Measurements from ENCODE around the gene NOCT. TPM values are rescaled to one million over a fixed set of nuclear protein-coding genes. Genes with fewer than 3 reads are reported as not detected.

NOCT gene
- polyA plus RNA-seq, 1 donor (not counting 4 experiments of a cell fraction or from before 2014, with no cell fraction given) = 12.6 TPM

DNA sequence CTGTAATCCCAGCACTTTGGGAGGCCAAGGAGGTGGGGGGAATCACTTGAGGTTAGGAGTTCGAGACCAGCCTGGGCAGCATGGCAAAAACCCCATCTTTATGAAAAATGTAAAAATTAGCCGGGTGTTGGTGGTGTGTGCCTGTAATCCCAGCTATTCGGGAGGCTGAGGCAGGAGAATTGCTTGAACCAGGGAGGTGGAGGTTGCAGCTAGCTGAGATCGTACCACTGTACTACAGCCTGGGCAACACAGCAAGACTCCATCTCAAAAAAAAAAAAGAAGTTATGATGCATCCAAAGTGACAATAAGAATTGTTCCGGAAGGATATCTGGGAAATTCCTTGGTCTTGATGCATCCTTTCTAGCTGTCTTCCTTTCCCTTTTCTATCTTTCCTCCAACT, 7.3 kb downstream of the NOCT start:
- FAIRE-seq = no peak
- H3K9me1 ChIP-seq (ENCODE audit: control insufficient read depth, extremely low read depth, insufficient read depth, low read length) = peaks cover 7% of the 10 kb centered on the region
- H3K36me3 ChIP-seq (ENCODE audit: control insufficient read depth in 2 of 2, extremely low read depth in 1 of 2, insufficient read depth in 2 of 2, low read length in 2 of 2) = peaks cover 5% of the 10 kb centered on the region in 2 experiments
- no peak overlapping the region for H3K4me3 ChIP-seq (ENCODE audit: control insufficient read depth in 2 of 3, extremely low read depth in 1 of 3, insufficient read depth in 2 of 3, low read depth in 1 of 3, low read length in 3 of 3)
- no peak overlapping the region for H3K4me2 ChIP-seq (ENCODE audit: control insufficient read depth, extremely low read depth, insufficient read depth, low read depth, low read length)
- peaks cover 16% of the 10 kb centered on the region for H3K4me1 ChIP-seq (ENCODE audit: control insufficient read depth, extremely low read depth, insufficient read depth, low read length)
- TF ChIP-seq EZH2 (IDR thresholded peaks at IDR 0.05; ENCODE audit: low read length) = no peak
- TF ChIP-seq, protein P1, sequence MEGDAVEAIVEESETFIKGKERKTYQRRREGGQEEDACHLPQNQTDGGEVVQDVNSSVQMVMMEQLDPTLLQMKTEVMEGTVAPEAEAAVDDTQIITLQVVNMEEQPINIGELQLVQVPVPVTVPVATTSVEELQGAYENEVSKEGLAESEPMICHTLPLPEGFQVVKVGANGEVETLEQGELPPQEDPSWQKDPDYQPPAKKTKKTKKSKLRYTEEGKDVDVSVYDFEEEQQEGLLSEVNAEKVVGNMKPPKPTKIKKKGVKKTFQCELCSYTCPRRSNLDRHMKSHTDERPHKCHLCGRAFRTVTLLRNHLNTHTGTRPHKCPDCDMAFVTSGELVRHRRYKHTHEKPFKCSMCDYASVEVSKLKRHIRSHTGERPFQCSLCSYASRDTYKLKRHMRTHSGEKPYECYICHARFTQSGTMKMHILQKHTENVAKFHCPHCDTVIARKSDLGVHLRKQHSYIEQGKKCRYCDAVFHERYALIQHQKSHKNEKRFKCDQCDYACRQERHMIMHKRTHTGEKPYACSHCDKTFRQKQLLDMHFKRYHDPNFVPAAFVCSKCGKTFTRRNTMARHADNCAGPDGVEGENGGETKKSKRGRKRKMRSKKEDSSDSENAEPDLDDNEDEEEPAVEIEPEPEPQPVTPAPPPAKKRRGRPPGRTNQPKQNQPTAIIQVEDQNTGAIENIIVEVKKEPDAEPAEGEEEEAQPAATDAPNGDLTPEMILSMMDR (optimal IDR thresholded peaks at IDR 0.05 in 1 of 3, IDR thresholded peaks at IDR 0.05 in 1 of 3, conservative IDR thresholded peaks at IDR 0.05 in 1 of 3; ENCODE audit: extremely low read depth in 1 of 3, insufficient read depth in 2 of 3, low read length in 3 of 3) = no peak
- no peak for DNase-seq (ENCODE audit: low read depth, low spot score)
- H3K27ac ChIP-seq (ENCODE audit: control insufficient read depth, insufficient read depth, low read length) = no peak overlapping the region
- H3K9me3 ChIP-seq (ENCODE audit: control insufficient read depth, low read depth, low read length) = no peaks in the 10 kb centered on the region
- peaks cover 93% of the 10 kb centered on the region for H3K79me2 ChIP-seq (ENCODE audit: control insufficient read depth, insufficient read depth, low read length)
- no peak overlapping the region for H3K9ac ChIP-seq (ENCODE audit: control insufficient read depth, extremely low read depth, insufficient read depth, low read length)
- no peaks in the 10 kb centered on the region for H3K27me3 ChIP-seq (ENCODE audit: control insufficient read depth, extremely low read depth, insufficient read depth, low read length)
- H2AFZ ChIP-seq (ENCODE audit: control insufficient read depth, low read length) = no peak overlapping the region
- H4K20me1 ChIP-seq (ENCODE audit: control insufficient read depth, extremely low read depth, insufficient read depth, low read length) = peaks cover 11% of the 10 kb centered on the region
- dilution Hi-C loops (cut with MboI; ENCODE audit: extremely low pct_ligation_motif_present, low sequenced_read_pairs) = loop anchor here (5.0 kb wide), 1 partner anchor 81 kb away; no protein-coding TSS in a partner anchor

DNA sequence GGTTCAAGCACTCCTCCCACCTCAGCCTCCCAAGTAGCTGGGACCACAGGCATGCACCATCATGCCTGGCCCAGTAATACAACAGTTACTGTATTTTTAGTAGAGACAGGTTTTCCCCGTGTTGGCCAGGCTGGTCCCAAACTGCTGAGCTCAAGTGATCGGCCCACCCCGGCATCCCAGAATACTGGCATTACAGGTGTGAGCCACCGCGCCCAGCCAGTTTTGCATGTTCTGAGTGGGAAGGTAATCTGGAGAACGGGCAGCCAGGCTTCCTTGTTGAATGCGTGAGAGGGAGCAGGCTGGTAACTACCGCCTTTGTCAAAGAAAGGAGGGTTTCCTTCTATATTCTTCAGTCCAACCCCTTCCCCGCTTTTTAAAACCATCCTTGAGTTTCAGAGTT, 9.1 kb downstream of the NOCT start:
- H3K36me3 ChIP-seq (ENCODE audit: control insufficient read depth in 2 of 2, extremely low read depth in 1 of 2, insufficient read depth in 2 of 2, low read length in 2 of 2) = peaks cover 8 to 10% of the 10 kb centered on the region in 2 experiments

More for the DNA sequence above, 9.1 kb downstream of the NOCT start:
- Histone ChIP-seq H3K9ac (ENCODE audit: control insufficient read depth, extremely low read depth, insufficient read depth, low read length) (no peak overlapping the region), H2AFZ (ENCODE audit: control insufficient read depth, low read length) (no peak overlapping the region), H4K20me1 (ENCODE audit: control insufficient read depth, extremely low read depth, insufficient read depth, low read length) (peaks cover 7% of the 10 kb centered on the region), H3K4me2 (ENCODE audit: control insufficient read depth, extremely low read depth, insufficient read depth, low read depth, low read length) (no peak overlapping the region), H3K27me3 (ENCODE audit: control insufficient read depth, extremely low read depth, insufficient read depth, low read length) (no peaks in the 10 kb centered on the region), H3K27ac (ENCODE audit: control insufficient read depth, insufficient read depth, low read length) (no peak overlapping the region), H3K4me3 (ENCODE audit: control insufficient read depth in 2 of 3, extremely low read depth in 1 of 3, insufficient read depth in 2 of 3, low read depth in 1 of 3, low read length in 3 of 3) (no peak overlapping the region), H3K79me2 (ENCODE audit: control insufficient read depth, insufficient read depth, low read length) (peaks cover 92% of the 10 kb centered on the region), H3K4me1 (ENCODE audit: control insufficient read depth, extremely low read depth, insufficient read depth, low read length) (peaks cover under 1% of the 10 kb centered on the region), H3K9me1 (ENCODE audit: control insufficient read depth, extremely low read depth, insufficient read depth, low read length) (peaks cover 5% of the 10 kb centered on the region), H3K9me3 (ENCODE audit: control insufficient read depth, low read depth, low read length) (no peaks in the 10 kb centered on the region)
- no peak for FAIRE-seq
- TF ChIP-seq, protein P1 (optimal IDR thresholded peaks at IDR 0.05 in 1 of 3, IDR thresholded peaks at IDR 0.05 in 1 of 3, conservative IDR thresholded peaks at IDR 0.05 in 1 of 3; ENCODE audit: extremely low read depth in 1 of 3, insufficient read depth in 2 of 3, low read length in 3 of 3) = no peak
- no peak for TF ChIP-seq EZH2 (IDR thresholded peaks at IDR 0.05; ENCODE audit: low read length)
- dilution Hi-C loops (cut with MboI; ENCODE audit: extremely low pct_ligation_motif_present, low sequenced_read_pairs) = loop anchor here (5.0 kb wide), 1 partner anchor 82 kb away; no protein-coding TSS in a partner anchor
- DNase-seq (ENCODE audit: low read depth, low spot score) = no peak

All from keratinocyte (primary cell).